HEK293T (cell line): ENCODE data around the gene STXBP5.

Experiments used
- FOXK2 ChIP-seq: fragments of 450-650 bp; IDR thresholded peaks from 2 replicates; pipeline ENCODE4 v1.6.1; 2016; ENCODE audit warnings: mild to moderate bottlenecking
- FOXM1 ChIP-seq: fragments of 450-650 bp; IDR thresholded peaks from 2 replicates; pipeline ENCODE4 v1.6.1; 2017; ENCODE audit warnings: mild to moderate bottlenecking, borderline replicate concordance
- HDGF ChIP-seq: fragments of 450-650 bp; IDR thresholded peaks from 2 replicates; pipeline ENCODE4 v1.6.1; 2017; ENCODE audit warnings: antibody characterized with exemption, borderline replicate concordance
- LEF1 ChIP-seq: fragments of 450-650 bp; IDR thresholded peaks from 2 replicates; pipeline ENCODE4 v1.6.1; 2017; ENCODE audit warnings: mild to moderate bottlenecking, borderline replicate concordance
- SUZ12 ChIP-seq: fragments of 450-650 bp; IDR thresholded peaks from 2 replicates; pipeline ENCODE4 v1.6.1; 2016; ENCODE audit warnings: mild to moderate bottlenecking

GRCh38 chr6:147321260-147321659 is 117.0 kb downstream of the STXBP5 start:
- TF ChIP-seq HDGF (no peak), FOXM1 (no peak), LEF1 (no peak), FOXK2 (no peak), SUZ12 (no peak)
